HG02623 (cell line): ENCODE data around the gene TEAD2.
"Not testable (repeated sequence)": the region's sequence is repeated elsewhere in the genome, so short reads cannot be mapped to it uniquely, and the experiment has no call there.

Source experiments
- ATAC-seq: cut with Tn5 transposase; IDR thresholded peaks from one replicate; pipeline ENCODE4 v1.9.1; 2021; ENCODE audit warnings: moderate library complexity; ENCODE audit not compliant: unreplicated experiment

TEAD2 gene

DNA sequence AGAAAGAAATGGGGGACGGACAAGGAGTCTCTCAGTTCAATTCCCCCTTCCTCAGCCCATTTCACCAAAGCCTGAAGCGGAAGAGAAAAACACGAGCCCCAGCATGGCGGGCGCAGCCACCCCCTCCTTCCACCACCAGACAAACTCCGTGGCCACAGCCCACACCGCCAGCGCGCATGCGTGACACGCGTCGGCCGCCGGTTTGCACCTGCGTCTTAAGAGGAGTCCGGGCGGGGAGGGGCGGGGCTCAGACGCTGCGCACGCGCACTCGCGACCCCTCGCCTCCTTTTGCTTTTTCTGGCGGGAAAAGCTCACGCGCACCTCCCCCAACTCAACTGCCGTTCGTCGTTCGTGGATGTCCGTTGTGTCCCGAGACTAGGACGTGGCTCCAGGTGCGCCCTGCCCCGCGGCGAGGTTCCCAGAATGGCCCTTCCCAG lies 25.7 kb upstream of the TEAD2 start, which contains the start of gene KASH5:
KASH5 (plus strand) TSS at position 314 of the 437 bp plus-strand sequence. CDS start 2,635 bp downstream, outside the sequence.
- no peak for ATAC-seq

DNA sequence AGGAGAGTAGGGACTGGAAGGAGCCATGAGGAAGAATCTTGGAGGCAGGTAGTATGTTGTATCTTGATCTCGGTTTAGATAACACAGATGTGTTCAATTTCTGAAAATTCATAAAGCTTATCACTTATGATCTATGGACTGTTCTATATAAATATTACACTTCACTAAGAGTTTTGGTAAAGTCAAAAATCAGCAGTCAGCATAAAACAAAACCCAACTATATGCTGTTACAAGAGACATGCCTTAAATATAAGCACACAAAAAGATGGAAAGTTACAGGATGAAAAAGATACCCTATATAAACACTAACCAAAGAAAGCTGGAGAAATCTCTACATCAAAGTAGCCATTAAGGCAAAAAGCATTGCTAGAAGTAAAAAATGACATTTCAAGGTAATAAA lies 21.4 kb upstream of the TEAD2 start:
- ATAC-seq: no peak

DNA sequence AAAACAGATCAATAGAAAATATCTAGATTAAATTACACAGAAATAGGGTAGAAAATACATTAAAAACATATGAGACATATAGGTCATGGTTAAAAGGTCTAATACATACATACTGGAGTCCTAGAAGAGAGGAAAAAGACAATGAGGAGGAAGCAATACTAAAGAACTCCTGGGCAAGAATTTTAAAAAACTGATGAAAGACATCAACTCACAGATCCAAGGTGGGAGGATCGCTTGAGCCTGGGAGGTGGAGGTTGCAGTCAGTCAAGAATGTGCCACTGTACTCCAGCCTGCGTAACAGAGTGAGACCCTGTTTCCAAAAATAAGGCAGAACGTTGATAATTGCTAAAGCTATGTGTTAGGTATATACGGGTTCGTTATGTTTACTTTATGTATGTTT lies 20.4 kb upstream of the TEAD2 start:
- no peak for ATAC-seq

DNA sequence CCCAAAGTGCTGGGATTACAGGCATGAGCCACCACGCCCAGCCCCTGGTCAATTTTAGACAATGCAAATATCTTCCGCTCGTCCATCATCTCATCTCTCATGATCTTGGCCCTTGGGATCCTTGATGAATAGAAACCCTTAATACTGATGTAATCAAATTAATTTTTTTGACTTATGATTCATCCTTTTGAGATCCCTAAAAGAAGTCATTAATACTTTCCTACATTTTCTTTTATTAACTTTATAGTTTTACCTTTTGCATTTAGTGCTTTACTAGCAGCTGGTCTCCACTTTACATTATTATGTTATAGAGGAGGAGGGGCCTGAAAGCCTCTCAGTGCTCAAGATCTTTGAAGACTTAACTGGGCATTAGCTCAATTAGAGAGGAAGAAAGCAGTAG lies 18.2 kb upstream of the TEAD2 start:
- ATAC-seq: no peak

DNA sequence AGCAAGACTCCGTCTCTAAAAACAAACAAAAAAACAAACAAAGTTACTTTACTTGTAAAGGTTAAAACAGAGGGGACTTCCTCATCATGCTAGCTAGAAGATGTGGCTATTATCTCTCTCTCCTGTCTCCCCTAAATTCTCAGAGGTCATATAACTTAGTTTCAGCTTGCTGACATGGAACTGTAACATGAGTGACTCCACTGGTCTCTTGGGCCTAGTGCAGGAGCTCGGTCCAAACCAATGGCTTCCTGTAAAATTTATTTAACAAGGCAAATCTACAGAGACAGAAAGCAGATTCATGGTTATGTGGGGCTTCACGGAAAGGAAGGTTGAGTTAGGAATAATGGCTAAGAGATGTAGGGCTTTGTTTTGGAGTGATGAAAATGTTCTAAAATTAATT lies 16.3 kb upstream of the TEAD2 start:
- no peak for ATAC-seq

DNA sequence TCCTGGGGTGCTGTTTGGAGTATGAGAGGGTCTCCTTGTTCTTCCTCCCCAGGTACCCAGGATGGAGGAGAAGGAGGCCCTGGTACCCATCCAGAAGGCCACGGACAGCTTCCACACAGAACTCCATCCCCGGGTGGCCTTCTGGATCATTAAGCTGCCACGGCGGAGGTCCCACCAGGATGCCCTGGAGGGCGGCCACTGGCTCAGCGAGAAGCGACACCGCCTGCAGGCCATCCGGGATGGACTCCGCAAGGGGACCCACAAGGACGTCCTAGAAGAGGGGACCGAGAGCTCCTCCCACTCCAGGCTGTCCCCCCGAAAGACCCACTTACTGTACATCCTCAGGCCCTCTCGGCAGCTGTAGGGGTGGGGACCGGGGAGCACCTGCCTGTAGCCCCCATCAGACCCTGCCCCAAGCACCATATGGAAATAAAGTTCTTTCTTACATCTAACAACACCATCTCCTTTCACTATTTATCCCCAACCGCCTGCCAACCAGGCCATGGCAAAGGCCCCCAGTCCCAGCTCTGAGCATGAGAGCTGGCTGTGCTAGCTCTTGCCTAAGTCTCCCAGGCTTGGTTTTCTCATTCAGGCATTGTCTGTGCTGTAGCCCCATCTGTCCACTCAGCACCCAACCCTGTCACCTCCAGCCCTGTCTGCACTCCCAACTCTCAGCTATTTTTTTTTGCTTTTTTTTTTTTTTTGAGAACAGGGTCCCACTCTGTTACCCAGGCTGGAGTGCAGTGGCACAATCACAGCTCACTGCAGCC lies 12.6 kb upstream of the TEAD2 start:
- ATAC-seq: no peak

DNA sequence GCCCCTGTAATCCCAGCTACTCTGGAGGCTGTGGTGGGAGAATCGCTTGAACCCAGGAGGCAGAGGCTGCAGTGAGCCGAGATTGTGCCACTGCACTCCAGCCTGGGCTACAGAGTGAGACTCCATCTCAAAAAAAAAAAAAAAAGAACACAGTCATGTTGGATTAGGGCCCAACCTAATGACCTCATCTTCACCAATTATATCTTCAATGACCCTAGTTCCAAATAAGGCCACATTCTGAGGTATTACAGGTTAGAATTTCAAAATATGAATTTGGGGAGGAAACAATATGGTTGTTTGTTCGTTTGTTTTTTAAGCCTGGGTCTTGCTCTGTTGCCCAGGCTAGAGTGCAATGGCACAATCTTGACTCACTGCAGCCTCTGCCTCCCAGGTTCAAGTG lies 11.0 kb upstream of the TEAD2 start:
- ATAC-seq: not testable (repeated sequence)

DNA sequence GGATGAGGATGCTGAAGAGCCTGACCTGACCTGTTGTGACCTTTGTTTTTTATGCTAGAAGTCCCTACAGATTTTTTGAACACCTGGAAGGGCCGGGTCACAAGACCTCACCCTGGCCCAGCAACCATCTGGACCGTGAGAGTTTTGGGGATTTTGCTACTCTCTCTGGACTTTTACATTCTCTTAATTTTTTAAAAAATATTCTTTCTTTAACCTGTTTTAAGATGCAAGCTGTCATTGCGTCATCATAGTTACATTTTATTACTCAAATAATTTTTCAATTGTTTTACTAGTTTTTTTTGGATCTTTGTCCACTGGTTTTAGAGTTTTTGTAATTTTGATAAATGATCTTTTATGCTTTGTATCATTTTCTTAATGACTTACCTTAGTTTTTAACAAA lies 9.0 kb upstream of the TEAD2 start:
- ATAC-seq: no peak

DNA sequence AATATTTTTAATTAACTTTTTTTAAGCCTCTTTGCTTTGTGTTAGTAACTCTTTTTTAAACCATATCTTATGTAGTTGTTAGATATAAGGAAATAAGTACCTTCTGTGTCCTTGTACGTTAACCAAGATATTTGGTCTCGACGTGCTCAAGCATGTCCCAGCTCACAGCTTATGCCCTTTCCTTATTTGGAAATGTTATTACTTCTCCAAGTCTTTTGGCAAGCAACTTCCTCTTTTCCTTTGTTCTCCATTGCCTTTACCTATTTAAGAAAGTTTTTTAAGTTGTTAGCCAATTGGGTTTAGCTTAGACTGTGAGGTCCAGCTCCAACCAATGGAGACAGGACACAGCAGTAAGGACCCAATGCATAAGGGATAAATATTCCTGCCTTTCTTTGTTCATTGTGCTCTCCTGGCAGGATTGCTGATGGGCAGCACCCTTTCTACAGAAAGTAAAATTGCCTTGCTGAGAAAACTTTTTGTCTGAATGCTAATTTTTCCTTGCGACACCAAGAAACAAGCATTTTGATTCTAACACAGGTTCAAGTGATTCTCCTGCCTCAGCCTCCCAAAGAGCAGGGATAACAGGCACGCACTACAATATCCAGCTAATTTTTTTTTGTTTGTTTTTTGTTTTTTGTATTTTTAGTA lies 6.6 kb upstream of the TEAD2 start:
- no peak for ATAC-seq

DNA sequence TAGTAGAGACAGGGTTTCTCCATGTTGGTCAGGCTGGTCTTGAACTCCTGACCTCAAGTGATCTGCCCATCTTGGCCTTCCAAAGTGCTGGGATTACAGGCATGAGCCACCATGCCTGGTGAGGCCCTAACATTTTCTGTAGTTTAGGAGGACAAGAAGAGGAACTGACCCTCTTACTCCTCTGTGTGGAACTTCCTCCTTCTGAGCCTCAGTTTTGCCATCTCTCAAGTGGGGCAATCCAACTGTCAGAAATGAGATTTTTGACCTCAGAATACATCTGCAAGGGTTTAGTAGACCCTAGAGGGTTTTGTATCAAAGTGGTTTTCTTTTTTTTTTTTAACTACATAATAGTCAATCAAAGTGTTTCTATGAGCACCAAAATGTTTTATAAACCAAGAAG lies 3.9 kb upstream of the TEAD2 start:
- no peak for ATAC-seq

DNA sequence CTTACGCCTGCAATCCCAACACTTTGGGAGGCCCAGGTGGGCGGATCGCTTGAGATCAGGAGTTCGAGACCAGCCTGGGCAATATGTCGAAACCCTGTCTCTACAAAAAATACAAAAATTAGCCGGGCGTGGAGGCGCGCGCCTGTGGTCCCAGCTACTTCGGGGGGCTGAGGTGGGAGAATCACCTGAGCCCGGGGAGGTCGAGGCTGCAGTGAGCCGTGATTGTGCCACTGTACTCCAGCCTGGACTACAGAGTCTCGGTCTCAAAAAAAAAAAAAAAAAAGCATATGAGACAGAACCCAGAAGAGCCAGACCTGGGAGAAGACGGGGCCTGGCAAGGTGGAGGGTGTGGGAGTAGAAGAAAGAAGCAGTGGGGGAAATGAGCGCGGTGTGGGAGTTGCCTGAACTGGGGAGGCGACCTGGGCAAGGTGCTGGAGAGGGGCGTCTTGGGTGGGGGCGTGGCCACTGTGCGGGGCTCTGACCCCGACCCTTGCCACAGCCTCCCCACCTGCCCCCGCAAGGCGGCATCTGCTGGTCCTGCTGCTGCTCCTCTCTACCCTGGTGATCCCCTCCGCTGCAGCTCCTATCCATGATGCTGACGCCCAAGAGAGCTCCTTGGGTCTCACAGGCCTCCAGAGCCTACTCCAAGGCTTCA lies 2.0 kb upstream of the TEAD2 start:
- no peak for ATAC-seq

DNA sequence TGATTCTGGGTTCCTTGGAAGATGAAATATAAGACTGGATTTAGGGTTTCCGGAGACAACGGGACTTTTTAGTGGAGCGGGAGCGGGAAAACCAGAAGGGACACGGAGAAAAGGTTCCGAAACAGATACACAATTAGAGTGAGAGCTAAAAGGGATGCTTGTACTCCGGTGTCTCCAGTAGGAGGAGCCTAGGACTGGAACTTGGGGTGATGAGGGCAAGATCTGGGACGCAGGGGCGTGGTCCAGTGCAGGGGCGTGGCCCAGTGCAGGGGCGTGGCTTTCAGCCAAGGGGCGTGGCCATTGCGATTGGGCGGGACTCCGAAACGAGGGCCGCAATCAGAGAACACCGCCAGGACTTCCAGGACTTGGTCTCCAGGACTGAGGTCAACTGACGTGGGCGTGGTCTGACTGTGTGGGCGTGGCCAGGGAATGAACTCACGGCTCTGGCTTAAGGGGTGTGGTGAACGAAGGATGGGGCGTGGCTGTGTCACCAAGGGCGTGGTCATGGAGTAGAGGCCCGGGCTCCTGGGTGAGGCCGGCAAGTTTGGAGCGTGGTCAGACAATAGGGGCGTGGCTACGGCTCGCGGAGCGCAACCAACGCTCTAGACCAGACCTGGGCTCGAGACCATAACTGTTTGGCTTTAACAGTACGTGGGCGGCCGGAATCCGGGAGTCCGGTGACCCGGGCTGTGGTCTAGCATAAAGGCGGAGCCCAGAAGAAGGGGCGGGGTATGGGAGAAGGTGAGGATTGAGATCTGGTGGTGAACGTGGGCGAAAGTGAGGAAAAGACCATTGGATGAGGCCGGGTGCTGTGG lies 1.3 kb upstream of the TEAD2 start, which contains the start of gene DKKL1:
DKKL1 (plus strand) TSS at position 610 of the 815 bp plus-strand sequence; CDS start at position 732, 122 bp downstream.
- no peak for ATAC-seq

DNA sequence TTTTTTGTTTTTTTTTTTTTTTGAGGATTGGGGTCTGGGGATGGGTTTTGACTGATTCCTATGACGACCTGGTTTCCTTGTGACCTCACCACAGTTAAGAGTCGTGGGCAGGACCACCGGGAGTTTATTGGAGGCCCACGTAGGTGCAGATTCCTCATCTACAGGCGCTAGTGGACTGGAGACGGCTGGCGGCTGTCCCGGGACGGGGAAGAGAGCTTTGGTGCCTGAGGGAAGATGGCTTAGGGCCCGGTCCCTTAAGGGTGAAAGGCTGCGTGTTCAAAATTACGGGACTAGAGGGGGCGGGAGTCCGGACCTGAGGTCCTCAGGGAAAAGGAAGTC lies 682 bp upstream of the TEAD2 start:
- ATAC-seq: no peak

DNA sequence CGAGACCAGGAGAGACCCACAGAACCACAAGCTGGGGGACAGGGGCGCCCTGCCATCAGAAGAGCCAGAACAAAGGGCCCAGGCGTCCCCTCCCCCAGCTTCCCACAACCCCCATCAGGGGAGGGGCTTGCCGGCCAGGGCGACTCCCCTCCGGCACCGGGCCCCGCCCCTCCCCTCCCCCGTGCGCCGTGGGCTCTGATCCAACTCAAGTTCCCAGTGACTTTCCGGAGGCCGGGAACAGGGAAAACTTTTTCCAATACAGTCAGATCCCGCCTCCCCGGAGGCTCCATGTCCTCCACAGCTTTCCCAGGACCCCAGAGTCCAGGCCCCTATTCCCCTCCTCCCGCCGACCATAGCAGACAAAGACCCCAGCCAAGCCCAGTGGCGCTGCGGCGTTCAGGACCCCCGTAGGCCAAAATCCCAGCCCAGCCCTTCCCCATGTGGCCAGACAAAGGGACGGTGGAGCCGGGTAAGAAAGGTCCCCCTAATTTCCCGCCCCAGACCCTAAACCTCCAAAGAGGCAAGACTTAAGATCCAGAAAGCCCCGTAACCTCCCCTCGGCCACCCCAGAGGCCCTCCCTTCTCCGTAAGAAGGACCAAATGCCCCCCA lies 673 bp downstream of the TEAD2 start:
- no peak for ATAC-seq

DNA sequence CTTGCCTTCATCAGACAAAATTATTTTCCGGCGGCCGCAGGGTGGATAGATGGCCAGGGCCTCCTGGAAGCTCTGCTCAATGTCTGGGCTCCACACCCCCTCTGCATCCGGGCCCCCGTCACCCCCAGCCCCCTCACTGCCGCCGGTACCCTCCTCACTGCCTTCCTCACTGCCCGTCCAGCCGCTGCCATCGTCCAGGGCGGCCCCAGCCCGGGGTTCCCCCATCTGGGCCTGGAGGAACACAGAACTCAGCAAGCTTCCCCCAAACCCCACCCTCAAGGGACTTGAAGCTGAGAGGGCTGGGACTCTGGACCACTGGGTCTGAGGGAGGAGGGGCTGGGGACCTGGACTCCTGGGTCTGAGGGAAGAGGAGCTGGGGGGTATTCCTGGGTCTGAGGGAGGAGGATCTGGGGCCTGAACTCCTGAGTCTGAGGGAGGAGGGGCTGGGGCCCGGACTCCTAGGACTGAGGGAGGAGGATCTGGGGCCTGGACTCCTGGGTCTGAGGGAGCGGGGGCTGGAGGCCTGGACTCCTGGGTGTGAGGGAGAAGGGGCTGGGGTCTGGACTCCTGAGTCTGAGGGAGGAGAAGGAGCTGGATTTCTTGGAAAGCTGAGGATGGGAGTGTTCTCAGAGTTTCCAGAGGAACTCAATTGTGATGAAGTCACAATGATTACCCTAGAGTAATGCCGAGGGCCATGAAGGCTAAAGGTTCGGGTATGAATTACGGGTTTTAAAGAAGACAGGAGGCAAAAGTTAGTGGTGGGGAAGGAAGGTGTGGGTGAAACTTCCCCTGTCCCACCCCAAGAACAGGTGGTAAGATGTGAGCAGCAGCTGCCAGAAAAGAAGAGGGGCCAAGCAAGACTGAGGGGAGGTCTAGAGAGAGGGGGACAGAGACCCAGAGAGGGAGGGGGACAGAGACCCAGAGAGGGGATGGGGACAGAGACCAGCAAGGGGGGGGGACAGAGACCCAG lies 2.1 kb downstream of the TEAD2 start:
- no peak for ATAC-seq

DNA sequence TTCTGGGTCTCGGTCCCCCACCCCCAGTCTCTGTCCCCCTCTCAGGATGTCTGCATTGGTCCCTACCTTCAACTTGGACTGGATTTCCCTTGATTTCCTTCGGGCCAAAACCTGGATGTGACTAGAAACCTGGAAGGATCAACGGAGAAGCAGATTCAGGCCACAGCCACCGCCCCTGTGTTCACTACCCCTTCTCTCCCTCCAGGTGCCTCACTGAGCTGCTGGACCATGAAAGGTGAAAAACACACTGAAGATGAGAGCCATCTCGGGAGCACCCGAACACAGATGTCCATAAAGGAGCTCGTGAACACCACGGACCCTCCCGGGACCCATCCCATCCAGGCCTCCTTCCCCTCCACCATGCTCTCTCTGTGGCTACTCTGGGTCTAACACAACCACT lies 5.0 kb downstream of the TEAD2 start:
- ATAC-seq: no peak

DNA sequence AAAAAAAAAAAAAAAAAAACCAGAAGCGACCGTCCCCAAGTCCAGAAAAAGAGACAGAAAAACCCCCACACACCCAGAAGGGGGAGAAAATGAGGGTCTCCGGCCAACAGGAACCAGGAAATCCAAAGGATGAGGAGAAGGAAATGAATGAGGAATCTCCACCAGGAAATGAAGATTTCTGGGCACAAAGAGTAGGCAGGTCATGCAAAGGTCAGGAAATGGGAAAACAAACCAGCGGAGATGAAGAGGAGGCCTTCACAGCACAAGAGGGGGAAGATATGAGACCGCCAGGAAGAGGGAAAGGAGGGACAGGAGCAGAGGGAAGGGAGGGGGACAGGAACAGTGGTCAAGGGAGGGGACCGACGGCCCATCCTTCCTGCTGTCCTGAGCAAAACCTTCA lies 5.8 kb downstream of the TEAD2 start:
- ATAC-seq: no peak

DNA sequence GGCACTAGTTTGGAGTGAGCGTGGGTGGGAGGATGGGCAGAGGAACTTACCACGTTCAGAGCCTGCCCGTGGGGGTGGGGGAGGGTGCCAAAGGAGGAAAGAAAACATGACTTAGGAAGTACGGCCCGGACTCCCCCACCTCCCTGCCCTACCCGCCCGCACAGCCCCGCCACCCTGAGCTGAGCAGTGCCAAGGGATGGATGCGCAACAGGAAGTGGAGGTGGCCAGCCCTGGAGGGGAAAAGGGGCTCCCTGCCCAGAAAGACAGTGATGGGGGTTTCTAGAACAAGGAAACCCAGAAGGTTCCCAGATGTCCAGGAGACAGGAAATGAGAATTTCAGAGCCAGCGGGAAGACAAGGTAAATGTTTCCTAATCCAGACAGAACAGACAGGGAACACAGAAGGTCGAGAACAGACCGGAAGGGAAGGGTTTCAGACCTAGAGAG lies 6.3 kb downstream of the TEAD2 start:
- ATAC-seq: no peak

DNA sequence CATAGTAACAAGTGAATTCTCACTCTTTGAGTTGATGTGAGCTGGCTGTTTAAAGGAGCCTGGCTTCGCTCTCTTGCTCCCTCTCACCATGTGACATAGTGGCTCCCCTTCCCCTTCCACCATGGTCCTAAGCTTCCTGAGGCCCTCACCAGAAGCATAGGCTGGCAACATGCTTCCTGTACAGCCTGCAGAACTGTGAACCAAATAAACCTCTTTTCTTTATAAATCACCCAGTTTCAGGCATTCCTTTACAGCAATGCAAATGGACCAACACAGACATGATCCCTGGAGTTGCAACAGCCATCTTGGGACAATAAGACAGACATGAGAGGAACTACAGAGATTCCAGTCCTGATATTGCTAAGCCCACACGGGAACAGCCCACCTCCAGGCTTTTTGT lies 12.6 kb downstream of the TEAD2 start:
- ATAC-seq: no peak
